GM21717 (cell line): ENCODE data around the gene BHMT.
"Not testable (repeated sequence)": the region's sequence is repeated elsewhere in the genome, so short reads cannot be mapped to it uniquely, and the experiment has no call there.

ENCODE experiments used
- ATAC-seq: cut with Tn5 transposase; IDR thresholded peaks from one replicate; pipeline ENCODE4 v1.9.1; 2021; ENCODE audit warnings: mild to moderate bottlenecking, moderate library complexity; ENCODE audit not compliant: unreplicated experiment

The BHMT gene

DNA sequence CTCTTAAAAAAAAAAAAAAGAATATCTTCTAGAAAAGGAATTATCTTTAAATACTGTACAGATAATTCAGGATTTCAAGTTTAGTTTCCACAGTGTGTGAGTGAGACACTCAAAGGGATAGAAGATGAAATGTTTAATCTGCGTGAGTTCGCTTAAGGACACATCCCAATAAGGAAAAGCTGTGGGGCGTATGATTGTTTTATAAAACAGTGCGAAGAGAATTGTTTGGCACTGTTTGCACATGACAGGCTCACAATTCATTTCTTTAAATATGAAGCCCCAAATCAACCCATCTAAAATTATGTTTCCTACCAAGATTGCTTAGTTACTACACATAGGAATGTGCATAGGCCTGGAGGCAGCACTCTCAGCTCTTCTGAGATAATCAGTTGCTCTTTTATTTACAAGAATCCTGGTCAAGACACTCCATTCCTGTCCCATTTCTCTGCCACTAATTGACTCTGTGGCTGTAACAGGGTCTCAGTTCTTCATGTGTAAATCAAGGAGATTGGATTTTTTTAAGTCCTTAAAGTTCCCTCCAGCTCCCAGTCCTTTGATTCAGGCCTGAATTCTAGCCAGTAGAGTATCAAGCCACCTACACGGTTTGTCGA, 60.1 kb downstream of the BHMT start:
- no peak for ATAC-seq

DNA sequence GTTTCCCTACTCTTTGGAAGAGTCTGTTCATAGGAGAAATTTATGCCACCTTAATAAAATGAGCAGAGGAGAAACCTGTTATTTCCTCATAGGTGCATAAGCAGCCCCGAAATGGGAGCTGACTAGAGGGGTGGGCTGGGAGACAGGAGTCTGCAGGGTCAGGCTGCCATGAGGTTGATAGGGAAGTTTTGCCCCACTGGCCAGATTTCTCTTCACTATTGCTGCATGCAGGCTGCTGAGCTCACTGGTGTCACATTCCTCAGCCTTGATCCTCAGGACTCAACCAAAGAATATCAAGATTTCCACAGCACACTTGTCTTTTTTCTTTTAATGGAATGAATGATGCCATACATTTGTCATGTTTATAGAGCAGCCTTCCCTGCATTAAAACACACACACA, 60.7 kb downstream of the BHMT start:
- no peak for ATAC-seq

DNA sequence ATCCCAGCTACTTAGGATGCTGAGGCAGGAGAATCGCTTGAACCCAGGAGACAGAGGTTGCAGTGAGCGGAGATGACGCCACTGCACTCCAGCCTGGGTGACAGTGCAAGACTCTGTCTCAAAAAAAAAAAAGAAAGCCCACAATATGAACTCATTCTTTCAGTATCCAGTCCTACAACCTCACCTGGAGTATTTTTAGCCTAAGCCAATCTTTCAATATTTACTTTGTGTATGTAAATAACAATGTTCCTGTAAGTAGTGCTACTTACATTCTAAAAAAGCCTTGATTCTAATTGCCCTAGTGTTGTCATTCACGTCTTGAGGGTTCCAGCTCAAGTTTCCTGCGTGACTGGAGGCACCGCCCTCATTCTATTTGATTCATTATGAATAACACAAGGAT, 62.0 kb downstream of the BHMT start:
- ATAC-seq: no peak

DNA sequence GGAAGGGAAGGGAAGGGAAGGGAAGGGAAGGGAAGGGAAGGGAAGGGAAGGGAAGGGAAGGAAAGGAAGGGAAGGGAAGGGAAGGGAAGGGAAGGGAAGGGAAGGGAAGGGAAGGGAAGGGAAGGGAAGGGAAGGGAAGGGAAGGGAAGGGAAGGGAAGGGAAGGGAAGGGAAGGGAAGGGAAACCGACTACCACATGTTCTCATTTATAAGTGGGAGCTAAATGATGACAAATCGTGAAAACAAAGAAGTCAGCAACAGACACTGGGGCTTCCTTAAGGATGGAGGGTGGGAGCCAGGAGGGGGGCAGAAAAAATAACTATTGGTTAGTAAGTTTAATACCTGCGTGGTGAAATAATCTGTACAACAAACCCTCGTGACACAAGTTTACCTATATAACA, 68.8 kb downstream of the BHMT start:
- not testable (repeated sequence) for ATAC-seq

DNA sequence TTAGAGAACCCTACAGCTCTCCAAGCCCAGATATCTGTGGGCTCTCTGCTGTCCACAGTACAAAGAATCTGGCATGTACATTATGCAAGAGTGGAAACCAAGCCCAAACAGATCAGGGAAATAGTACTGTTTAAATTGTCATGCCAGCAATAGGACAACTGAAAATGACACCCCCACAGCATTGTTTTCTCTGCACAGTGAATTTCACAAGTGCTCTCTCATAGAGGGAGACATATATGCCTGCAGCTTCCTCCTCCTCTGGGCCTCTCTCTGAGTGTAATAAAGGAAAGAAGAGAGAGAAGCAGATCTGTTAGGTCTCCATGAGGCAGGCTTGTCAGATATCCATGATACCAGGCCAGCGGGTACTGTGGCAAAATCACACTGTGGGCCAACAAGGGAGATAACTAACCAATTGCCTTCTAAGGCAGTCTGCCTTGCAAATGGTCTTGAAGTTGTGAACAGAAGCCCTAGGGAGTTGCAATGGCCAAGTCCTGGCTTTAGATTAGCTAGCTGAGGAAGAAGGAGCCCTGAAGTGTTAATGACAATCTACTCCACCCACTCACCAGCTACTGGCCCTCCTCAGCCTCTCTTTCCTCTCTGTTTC, 69.9 kb downstream of the BHMT start:
- ATAC-seq: no peak
